Measurements from ENCODE around the gene HDAC4.

The HDAC4 gene

DNA sequence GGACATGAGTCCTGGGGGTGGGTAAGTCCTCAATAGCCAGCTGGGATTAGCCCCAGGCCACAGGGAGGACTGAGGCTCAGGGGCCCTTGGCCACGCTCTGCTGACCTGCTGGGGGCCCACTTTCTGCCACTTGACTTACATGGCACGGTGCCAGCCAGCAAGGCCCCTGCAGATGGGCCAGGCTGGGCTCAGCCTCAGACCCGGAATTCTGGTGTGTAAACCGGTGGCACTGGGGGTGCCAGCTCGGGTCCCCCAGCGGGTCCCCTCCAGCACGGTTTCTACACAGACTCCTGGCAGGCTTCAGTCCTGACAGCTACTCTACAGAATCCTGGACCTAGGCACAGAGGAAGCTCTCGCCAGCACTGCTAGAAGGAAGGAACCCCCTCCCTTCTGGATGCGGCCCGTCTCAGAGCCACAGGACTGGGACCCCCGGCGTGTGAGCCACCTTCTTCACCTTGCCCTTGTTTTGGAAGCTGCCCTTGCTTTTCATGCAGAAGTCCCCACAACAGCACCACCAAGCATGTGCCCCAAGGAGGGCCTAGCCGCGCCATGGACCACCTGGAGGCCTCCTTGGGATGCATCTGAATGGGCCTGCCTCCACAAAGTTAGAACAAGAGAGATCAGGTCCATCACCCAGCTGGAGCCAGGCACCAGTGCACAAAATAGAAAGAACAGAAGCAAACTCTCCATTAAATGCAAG is 8.0 kb downstream of the HDAC4 start:
- TF ChIP-seq, protein P1, sequence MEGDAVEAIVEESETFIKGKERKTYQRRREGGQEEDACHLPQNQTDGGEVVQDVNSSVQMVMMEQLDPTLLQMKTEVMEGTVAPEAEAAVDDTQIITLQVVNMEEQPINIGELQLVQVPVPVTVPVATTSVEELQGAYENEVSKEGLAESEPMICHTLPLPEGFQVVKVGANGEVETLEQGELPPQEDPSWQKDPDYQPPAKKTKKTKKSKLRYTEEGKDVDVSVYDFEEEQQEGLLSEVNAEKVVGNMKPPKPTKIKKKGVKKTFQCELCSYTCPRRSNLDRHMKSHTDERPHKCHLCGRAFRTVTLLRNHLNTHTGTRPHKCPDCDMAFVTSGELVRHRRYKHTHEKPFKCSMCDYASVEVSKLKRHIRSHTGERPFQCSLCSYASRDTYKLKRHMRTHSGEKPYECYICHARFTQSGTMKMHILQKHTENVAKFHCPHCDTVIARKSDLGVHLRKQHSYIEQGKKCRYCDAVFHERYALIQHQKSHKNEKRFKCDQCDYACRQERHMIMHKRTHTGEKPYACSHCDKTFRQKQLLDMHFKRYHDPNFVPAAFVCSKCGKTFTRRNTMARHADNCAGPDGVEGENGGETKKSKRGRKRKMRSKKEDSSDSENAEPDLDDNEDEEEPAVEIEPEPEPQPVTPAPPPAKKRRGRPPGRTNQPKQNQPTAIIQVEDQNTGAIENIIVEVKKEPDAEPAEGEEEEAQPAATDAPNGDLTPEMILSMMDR (conservative IDR thresholded peaks at IDR 0.05; ENCODE audit: low read length), result no peak
- DNase-seq (ENCODE audit: low read depth), result no peak
- H3K4me3 ChIP-seq (ENCODE audit: low read length), result no peak overlapping the region

DNA sequence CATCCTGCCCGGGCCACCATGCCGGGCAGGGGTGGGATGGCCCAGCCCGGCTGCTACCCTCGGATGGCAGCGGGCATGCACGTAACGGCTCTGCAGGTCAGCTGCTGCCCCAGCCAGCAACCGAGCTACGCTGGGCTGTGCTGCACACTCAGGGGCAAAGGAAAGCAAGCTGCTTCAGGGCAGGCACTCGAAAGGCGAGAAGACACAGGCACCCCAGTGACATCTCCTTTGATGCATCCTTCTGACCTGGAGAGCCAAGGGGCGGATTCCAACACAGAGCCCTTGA is 8.8 kb downstream of the HDAC4 start:
- H3K4me3 ChIP-seq (ENCODE audit: low read length), result no peak overlapping the region
- TF ChIP-seq, protein P1 (conservative IDR thresholded peaks at IDR 0.05; ENCODE audit: low read length), result no peak
- DNase-seq (ENCODE audit: low read depth), result no peak

DNA sequence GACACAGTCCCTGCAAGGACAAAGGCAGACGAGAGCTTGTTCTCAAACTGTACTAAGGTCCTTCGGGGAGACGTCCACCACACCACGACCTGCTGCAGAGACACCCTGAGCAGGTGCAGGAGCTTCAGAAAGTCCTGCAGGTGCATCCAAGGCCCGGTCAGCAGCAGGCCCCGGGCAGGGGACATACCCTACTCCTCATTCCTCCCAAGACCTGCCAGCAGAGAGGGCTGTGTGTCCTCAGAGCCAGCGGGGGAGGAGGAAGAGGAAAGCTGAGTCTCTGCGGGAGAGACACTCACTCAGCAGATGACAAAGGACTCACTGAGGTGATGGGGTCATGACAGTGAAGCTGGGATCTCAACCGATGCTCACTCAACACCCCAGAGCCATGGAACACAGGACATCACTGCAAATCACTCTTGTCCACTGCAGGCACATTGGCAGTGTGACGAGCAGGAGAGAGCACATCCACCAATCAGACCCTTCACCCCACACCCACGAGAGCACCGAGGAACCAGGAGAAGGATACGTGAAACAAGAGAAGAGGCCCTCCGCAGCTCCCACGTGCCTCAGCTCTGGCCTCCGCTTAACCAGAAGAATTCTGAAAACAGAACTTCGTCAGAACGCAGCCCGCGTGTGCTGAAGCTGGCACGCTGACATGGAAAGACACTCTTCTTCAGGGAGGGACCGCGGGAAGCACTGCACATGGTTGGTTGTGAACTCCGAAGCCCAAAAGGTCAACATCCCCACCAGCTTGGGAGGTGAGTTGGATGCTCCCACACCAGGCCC is 9.3 kb downstream of the HDAC4 start:
- DNase-seq (ENCODE audit: low read depth), result no peak
- TF ChIP-seq, protein P1 (conservative IDR thresholded peaks at IDR 0.05; ENCODE audit: low read length), result no peak
- H3K4me3 ChIP-seq (ENCODE audit: low read length), result no peak overlapping the region

DNA sequence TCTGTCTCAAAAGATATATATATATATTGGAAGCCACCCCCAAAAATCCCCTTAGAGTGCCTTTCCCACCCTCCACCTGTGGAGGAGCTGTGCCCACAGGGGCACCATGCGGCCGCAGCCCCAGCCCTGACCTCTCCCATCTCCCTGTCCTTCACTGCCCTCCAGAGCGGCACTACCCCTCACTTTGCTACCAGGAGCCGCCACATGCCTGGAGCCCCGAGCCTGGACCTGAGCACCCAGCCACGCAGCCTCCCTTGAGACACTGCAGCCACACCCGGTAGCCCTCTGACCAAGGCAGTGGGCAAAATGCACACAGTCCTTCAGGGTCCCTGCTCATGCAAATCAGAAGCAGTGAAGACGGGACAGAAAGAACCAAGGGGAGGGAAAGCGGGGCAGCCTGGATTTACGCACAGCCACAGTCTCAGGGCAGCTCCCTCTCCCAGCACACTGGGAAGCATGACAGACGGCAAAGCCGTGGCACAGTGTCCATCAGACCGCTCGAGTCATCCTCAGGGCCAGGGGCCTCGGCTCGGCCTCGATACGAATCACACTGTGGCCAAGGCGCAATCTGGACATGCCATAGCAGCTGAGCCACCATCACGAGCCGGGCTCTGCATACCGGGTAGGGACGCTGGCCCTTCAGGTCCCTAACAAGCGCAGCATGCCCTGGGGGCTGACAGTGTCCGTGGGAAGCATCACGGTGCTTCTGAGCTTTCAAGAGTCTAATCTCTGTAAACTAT is 10.1 kb downstream of the HDAC4 start:
- no peak overlapping the region for H3K4me3 ChIP-seq (ENCODE audit: low read length)
- TF ChIP-seq, protein P1 (conservative IDR thresholded peaks at IDR 0.05; ENCODE audit: low read length), result no peak

DNA sequence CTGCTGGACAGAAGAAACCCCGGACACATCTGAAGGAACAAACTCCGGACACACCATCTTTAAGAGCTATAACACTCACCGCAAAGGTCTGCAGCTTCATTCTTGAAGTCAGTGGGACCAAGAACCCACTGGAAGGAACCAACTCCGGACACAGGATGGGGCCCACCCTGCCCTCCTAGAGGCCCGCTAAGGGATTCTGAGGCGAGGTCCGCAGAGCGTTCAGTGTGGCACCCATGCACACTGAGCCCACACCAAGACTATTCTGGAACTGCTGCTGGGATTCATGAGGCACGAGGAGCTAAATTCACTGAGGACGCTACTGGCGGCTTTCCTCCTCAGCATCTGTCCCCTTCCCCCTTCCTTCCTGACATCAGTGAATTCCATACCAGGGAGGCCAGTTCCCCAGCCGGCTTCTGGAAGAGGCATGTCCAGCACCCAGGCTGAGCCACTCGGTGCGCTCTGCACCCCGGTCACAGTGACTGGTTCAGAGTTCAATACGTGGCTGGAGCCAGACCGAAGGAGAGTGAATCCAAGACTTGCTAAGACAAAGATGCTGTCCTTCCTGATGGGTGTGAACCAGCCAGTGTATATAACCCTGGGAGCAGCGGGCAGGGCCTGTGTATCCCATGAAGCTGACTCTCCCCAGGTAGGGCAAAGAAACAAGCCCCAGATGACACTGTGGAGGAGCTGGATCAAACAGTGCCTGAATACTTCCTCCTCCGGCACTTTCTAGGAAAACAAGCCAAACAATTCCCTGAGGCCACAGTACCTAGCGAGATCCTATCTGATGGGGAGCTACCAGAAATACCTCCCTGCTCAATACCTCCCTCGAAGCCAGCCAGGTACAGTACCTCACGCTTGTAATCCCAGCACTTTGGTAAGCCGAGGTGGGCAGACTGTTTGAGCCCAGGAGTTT is 11.1 kb downstream of the HDAC4 start:
- no peak for DNase-seq (ENCODE audit: low read depth)
- TF ChIP-seq, protein P1 (conservative IDR thresholded peaks at IDR 0.05; ENCODE audit: low read length), result no peak
- no peak overlapping the region for H3K4me3 ChIP-seq (ENCODE audit: low read length)

More for the DNA sequence above, 10.1 kb downstream of the HDAC4 start:
- no peak for DNase-seq (ENCODE audit: low read depth)

DNA sequence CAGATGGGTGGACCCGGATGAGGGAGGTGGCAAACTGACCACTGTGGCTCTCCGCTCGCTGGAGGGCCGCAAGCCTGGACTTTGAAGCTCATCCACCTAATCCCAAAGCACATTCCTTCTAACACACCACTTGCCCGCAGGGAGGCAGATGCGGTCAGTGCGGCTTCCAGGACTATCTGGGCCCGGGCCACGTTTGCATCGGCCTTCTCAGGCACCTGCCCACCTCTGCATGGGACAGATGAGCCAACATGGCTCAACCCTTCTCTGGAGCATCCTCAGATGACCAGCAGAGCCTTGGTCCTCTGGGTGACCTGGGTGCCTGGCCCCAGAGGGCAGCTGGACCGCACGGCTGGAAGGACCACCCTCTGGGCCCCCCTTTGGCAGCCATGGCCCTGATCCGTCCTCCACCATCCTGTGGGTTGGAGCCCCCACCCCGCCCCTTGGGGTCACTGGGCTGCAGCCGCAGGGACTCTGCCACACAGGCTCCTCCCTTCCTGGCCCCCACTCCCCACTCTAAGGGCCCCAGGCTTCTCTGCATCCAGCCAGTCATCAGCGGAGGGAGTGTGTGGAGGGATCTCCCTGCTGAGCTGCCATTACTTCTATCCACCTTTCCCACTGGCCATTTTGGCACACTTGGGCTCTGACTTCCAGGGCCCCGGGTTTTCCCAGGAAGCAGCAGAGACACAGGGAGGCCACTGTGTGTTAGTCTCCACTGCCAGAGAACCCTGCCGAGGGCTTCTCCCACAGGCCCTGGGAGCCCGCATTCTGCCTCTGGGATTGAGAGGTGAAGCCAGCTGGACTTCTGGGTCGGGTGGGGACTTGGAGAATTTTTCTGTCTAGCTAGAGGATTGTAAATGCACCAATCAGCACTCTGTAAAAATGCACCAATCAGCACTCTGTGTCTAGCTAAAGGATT is 12.3 kb downstream of the HDAC4 start:
- H3K4me3 ChIP-seq (ENCODE audit: low read length), result no peak overlapping the region
- TF ChIP-seq, protein P1 (conservative IDR thresholded peaks at IDR 0.05; ENCODE audit: low read length), result no peak
- no peak for DNase-seq (ENCODE audit: low read depth)
